GM12878 (cell line): Measurements from ENCODE around the gene GNPTAB. TPM values are rescaled to one million over a fixed set of nuclear protein-coding genes. Genes with fewer than 3 reads are reported as not detected.
A peak's percentile ranks its signal among the peaks of the same experiment; 100 is the strongest.

Experiments used
- EGR1 ChIP-seq, 2 experiments: IDR thresholded peaks; 1 replicate in 1 of 2; 2 replicates in 1 of 2; pipeline ENCODE4 v1.6.1; 2011 to 2012; ENCODE audit warnings: low read depth in 2 of 2, low read length in 2 of 2, borderline replicate concordance in 1 of 2, mild to moderate bottlenecking in 1 of 2, moderate library complexity in 1 of 2
- HSF1 ChIP-seq: fragments of 150-350 bp; IDR thresholded peaks from 2 replicates; pipeline ENCODE4 v1.6.1; 2014; ENCODE audit warnings: mild to moderate bottlenecking, low read depth, low read length
- IRF5 ChIP-seq: fragments of 450-650 bp; IDR thresholded peaks from 2 replicates; pipeline ENCODE4 v1.6.1; 2017; ENCODE audit warnings: borderline replicate concordance
- JUNB ChIP-seq: IDR thresholded peaks from 2 replicates; pipeline ENCODE4 v1.6.1; 2016; ENCODE audit warnings: antibody characterized with exemption, mild to moderate bottlenecking
- MTA3 ChIP-seq: IDR thresholded peaks from 2 replicates; pipeline ENCODE4 v1.6.1; 2012; ENCODE audit warnings: low read length, inconsistent platforms, borderline replicate concordance
- NKRF ChIP-seq: fragments of 450-650 bp; conservative IDR thresholded peaks from 2 replicates; pipeline ENCODE4 v1.6.1; 2017; ENCODE audit warnings: mild to moderate bottlenecking, moderate library complexity
- NR2F1 ChIP-seq: fragments of 450-650 bp; conservative IDR thresholded peaks from 2 replicates; pipeline ENCODE4 v1.6.1; 2017; ENCODE audit warnings: mild to moderate bottlenecking
- POU2F2 ChIP-seq: IDR thresholded peaks from 3 replicates; pipeline ENCODE4 v1.6.1; 2011; ENCODE audit warnings: low read depth, mild to moderate bottlenecking, low read length, borderline replicate concordance
- REST ChIP-seq: IDR thresholded peaks from 2 replicates; pipeline ENCODE4 v1.6.1; 2012; ENCODE audit warnings: mild to moderate bottlenecking, low read depth, low read length
- SKIL ChIP-seq: fragments of 450-650 bp; IDR thresholded peaks from 2 replicates; pipeline ENCODE4 v1.6.1; 2017; ENCODE audit warnings: mild to moderate bottlenecking, low read depth, inconsistent platforms; ENCODE audit not compliant: poor library complexity, severe bottlenecking
- SMAD1 ChIP-seq: fragments of 450-650 bp; IDR thresholded peaks from 2 replicates; pipeline ENCODE4 v1.6.1; 2018; ENCODE audit warnings: mild to moderate bottlenecking, low read depth; ENCODE audit not compliant: partially characterized antibody
- SREBF1 ChIP-seq: IDR thresholded peaks from 2 replicates; pipeline ENCODE4 v1.6.1; 2012; ENCODE audit warnings: mild to moderate bottlenecking, low read length
- TCF7 ChIP-seq: IDR thresholded peaks from 2 replicates; pipeline ENCODE4 v1.6.1; 2014; ENCODE audit warnings: antibody characterized with exemption, borderline replicate concordance
- ZBTB11 ChIP-seq: fragments of 450-650 bp; formaldehyde crosslinking; IDR thresholded peaks from 2 replicates; pipeline ENCODE4 v1.5.0; 2022; ENCODE audit warnings: mild to moderate bottlenecking, missing genetic modification characterization
- polyA plus RNA-seq, 11 experiments: library from polyadenylated mRNA; depleted of rRNA in 4 of 11; unstranded in 6 of 11; stranded (reverse) in 5 of 11; fragments of >200 nt; fragmentation: Nextera tagmentation in 4 of 11; fragmentation: Illumina TruSeq in 1 of 11; extraction: Ambion mirVana in 4 of 11; extraction: Trizol in 1 of 11; gene quantifications; 1 replicate in 1 of 11; 2 replicates in 10 of 11; pipeline versions ENCODE4 v1.2.1 to v1.2.3, GENCODE V29; 2011 to 2016; ENCODE audit warnings: inconsistent platforms in 2 of 11, missing spikeins in 2 of 11, low read depth in 1 of 11
- total RNA-seq, 4 experiments: library from RNA; depleted of rRNA in 3 of 4; stranded (reverse); fragments of >200 nt in 3 of 4; fragmentation: Illumina TruSeq in 1 of 4; extraction: Trizol in 1 of 4; gene quantifications; 2 replicates each; pipeline versions ENCODE4 v1.2.1 to v1.2.3, GENCODE V29; 2013 to 2021

The GNPTAB gene
- total and polyA plus RNA-seq, 10 of the 15 experiments (the other 5 are each of a cell fraction or from before 2014, with no cell fraction given), result 9.8 to 38.9 (median 35.3) TPM

GRCh38 chr12:101743724-101744472, 86.9 kb downstream of the GNPTAB start (continued):
- TF ChIP-seq EGR1 (IDR thresholded peaks at IDR 0.05; ENCODE audit: borderline replicate concordance in 1 of 2, low read depth in 2 of 2, low read length in 2 of 2), result no peak
- 0 out of 2 replicates have a peak, but pooled peaks have one; percentile 8 for TF ChIP-seq JUNB
- TF ChIP-seq SREBF1, result peak; percentile 71
- TF ChIP-seq SMAD1, result no peak
- TF ChIP-seq HSF1, result no peak
- TF ChIP-seq ZBTB11 (CRISPR knock-in tag), result no peak
- 0 out of 2 replicates have a peak, but pooled peaks have one; percentile 53 for TF ChIP-seq MTA3
- peak; percentile 29; the same call in 1 of the 2 replicates for TF ChIP-seq NR2F1
- no peak for TF ChIP-seq NKRF
- no peak for TF ChIP-seq IRF5
- 0 out of 3 replicates have a peak, but pooled peaks have one; percentile 39 for TF ChIP-seq POU2F2
- TF ChIP-seq TCF7, result no peak
- no peak for TF ChIP-seq REST
- TF ChIP-seq SKIL, result peak; percentile 60
